AG09309 (cell line): Measurements from ENCODE around the gene PPIP5K2.

ENCODE experiments used
- DNase-seq: peaks from one replicate; pipeline ENCODE4 v3.0.0-alpha.2; 2010; ENCODE audit warnings: low read depth
- H3K4me3 ChIP-seq: 2 replicates; pipeline ENCODE4 v1.5.1; 2011; ENCODE audit warnings: mild to moderate bottlenecking, low read depth, low read length, moderate library complexity; ENCODE audit not compliant: control insufficient read depth
- CTCF ChIP-seq: IDR thresholded peaks from 2 replicates; pipeline ENCODE4 v1.5.1; 2011; ENCODE audit warnings: mild to moderate bottlenecking, low read depth, low read length, inconsistent platforms; ENCODE audit not compliant: insufficient read depth, control insufficient read depth; ENCODE audit errors: missing control alignments

Gene PPIP5K2

GRCh38 chr5:103148213-103148612, 28.1 kb downstream of the PPIP5K2 start:
- no peak for DNase-seq
- no peak for TF ChIP-seq CTCF
- no peak overlapping the region for H3K4me3 ChIP-seq

DNA sequence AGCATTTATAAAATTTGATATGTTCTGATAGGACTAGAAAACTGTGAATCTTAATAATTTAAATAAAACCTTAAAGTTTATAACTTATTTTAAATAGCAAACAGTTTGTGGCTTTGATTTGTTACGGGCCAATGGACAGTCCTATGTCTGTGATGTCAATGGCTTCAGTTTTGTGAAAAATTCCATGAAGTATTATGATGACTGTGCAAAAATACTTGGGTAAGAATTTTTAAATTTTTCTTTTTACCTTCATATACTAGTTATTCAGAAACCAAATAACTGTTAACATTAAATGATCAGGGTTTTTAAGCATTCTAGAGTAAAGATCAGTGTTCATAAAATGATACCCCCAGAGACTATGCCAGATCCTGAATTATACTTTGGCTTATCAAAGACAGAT, 31.1 kb downstream of the PPIP5K2 start:
- no peak for TF ChIP-seq CTCF
- no peak overlapping the region for H3K4me3 ChIP-seq
- no peak for DNase-seq

GRCh38 chr5:103166706-103167105, 46.6 kb downstream of the PPIP5K2 start:
- DNase-seq, result no peak
- TF ChIP-seq CTCF, result no peak
- H3K4me3 ChIP-seq, result no peak overlapping the region

DNA sequence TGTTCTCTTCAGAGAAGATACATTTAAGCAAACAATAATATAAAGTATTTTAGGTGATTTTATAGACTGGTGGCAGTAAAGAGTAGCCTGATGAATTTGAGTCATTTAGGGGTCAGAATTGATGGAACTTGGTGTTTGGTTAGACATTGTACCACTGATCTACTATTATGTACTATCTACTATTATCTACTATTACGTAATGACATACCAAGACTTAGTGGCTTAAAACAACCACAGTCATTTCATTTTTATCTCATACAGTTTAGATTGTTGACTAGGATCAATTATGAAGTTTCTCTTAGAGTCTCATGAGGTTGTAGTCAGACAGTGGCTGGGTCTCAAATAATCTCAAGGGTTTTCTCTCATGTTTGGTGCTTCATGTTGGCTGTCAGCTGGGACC, 54.0 kb downstream of the PPIP5K2 start:
- no peak for TF ChIP-seq CTCF
- DNase-seq, result no peak

GRCh38 chr5:103177543-103177942, 57.4 kb downstream of the PPIP5K2 start:
- DNase-seq, result no peak
- no peak overlapping the region for H3K4me3 ChIP-seq
- TF ChIP-seq CTCF, result no peak

More for the DNA sequence above, 54.0 kb downstream of the PPIP5K2 start:
- H3K4me3 ChIP-seq, result no peak overlapping the region

- DNase-seq, result no peak
- H3K4me3 ChIP-seq, result no peak overlapping the region
- TF ChIP-seq CTCF, result no peak
Observed at GRCh38 chr5:103178167-103178566, 58.1 kb downstream of the PPIP5K2 start.

DNA sequence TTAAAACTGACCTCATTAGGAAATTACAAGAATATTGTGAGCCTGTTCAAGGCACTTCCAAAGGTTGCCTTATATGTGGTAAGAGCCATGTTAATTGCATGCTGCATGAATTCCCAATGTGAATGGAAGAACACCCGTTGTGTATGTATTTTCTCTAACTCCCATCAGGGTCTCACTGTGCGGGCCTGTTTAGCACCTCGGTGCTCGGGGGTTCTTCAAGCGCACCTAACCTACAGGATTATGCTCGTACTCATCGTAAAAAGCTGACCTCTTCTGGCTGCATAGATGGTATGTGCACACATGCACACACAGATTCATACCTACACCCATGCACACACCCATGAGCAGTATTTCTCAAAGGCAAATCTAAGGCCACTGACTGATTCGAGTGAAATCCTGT, 66.1 kb downstream of the PPIP5K2 start:
- TF ChIP-seq CTCF, result no peak
- no peak overlapping the region for H3K4me3 ChIP-seq
- DNase-seq, result no peak
